Skeletal muscle tissue (tissue), 4 donors: ENCODE measurements around the gene LHFPL6. TPM values are rescaled to one million over a fixed set of nuclear protein-coding genes. Genes with fewer than 3 reads are reported as not detected.

ENCODE experiments used
- H3K27ac ChIP-seq: one replicate; pipeline ENCODE4 v1.7.0; 2013; ENCODE audit warnings: mild to moderate bottlenecking, low read depth, low read length, inconsistent platforms
- H3K27me3 ChIP-seq, 3 donors: one replicate each; pipeline ENCODE4 v1.7.0; 2013; ENCODE audit warnings: low read length in 3 of 3; ENCODE audit not compliant: control insufficient read depth in 3 of 3, insufficient read depth in 3 of 3
- H3K36me3 ChIP-seq, 3 donors: one replicate each; pipeline ENCODE4 v1.7.0; 2013; ENCODE audit warnings: low read length in 3 of 3; ENCODE audit not compliant: control insufficient read depth in 3 of 3, insufficient read depth in 3 of 3
- H3K4me1 ChIP-seq, 3 donors: one replicate each; pipeline ENCODE4 v1.7.0; 2013; ENCODE audit warnings: low read length in 3 of 3, mild to moderate bottlenecking in 3 of 3; ENCODE audit not compliant: control insufficient read depth in 3 of 3, insufficient read depth in 3 of 3
- H3K4me3 ChIP-seq, 3 donors: one replicate each; pipeline ENCODE4 v1.7.0; 2013; ENCODE audit warnings: low read length in 3 of 3
- H3K9ac ChIP-seq, 3 donors: one replicate each; pipeline ENCODE4 v1.7.0; 2013; ENCODE audit warnings: low read length in 3 of 3, mild to moderate bottlenecking in 3 of 3, moderate library complexity in 2 of 3, low read depth in 1 of 3
- H3K9me3 ChIP-seq, 3 donors: one replicate each; pipeline ENCODE4 v1.7.0; 2013; ENCODE audit warnings: low read length in 3 of 3; ENCODE audit not compliant: control insufficient read depth in 3 of 3
- total RNA-seq: library from RNA; depleted of rRNA; stranded (reverse); fragments of >200 nt; gene quantifications from one replicate; pipeline ENCODE4 v1.2.3, GENCODE V29; 2014
- donor health status: Osteomylitis.

LHFPL6 gene
- total RNA-seq, 1 donor from 2014 or later = 32.4 TPM

GRCh38 chr13:39461685-39462266, 141.2 kb downstream of the LHFPL6 start:
- Histone ChIP-seq H3K9ac (no peak overlapping the region), H3K9me3 (no peaks in the 10 kb centered on the region), H3K4me1 (no peaks in the 10 kb centered on the region), H3K27me3 (no peaks in the 10 kb centered on the region), H3K4me3 (no peak overlapping the region), H3K36me3 (no peaks in the 10 kb centered on the region), H3K27ac (no peak overlapping the region)

GRCh38 chr13:39457274-39457673, 145.7 kb downstream of the LHFPL6 start:
- Histone ChIP-seq H3K9ac (no peak overlapping the region), H3K4me3 (no peak overlapping the region), H3K36me3 (no peaks in the 10 kb centered on the region), H3K27me3 (no peaks in the 10 kb centered on the region), H3K9me3 (no peaks in the 10 kb centered on the region), H3K4me1 (peaks cover 4 to 15% (median 8%) of the 10 kb centered on the region in 3 donors), H3K27ac (no peak overlapping the region)

GRCh38 chr13:39455521-39456175, 147.3 kb downstream of the LHFPL6 start:
- no peak overlapping the region for H3K4me3 ChIP-seq
- H3K4me1 ChIP-seq = peaks cover 5 to 24% (median 18%) of the 10 kb centered on the region in 3 donors
- H3K9me3 ChIP-seq = no peaks in the 10 kb centered on the region
- no peak overlapping the region for H3K9ac ChIP-seq
- H3K27ac ChIP-seq = no peak overlapping the region
- H3K36me3 ChIP-seq = no peaks in the 10 kb centered on the region
- H3K27me3 ChIP-seq = no peaks in the 10 kb centered on the region

- no peak overlapping the region for H3K9ac ChIP-seq
- H3K4me1 ChIP-seq = peaks cover 21 to 29% (median 29%) of the 10 kb centered on the region in 3 donors
- no peaks in the 10 kb centered on the region for H3K9me3 ChIP-seq
- H3K27me3 ChIP-seq = no peaks in the 10 kb centered on the region
- H3K36me3 ChIP-seq = no peaks in the 10 kb centered on the region
- peak overlapping the region; percentile 50 for H3K27ac ChIP-seq
- no peak overlapping the region for H3K4me3 ChIP-seq
Measured at GRCh38 chr13:39452834-39453233, 150.2 kb downstream of the LHFPL6 start.

GRCh38 chr13:39452417-39452816, 150.6 kb downstream of the LHFPL6 start:
- Histone ChIP-seq H3K27ac (peak overlapping the region; percentile 50), H3K9ac (no peak overlapping the region), H3K4me3 (no peak overlapping the region), H3K27me3 (no peaks in the 10 kb centered on the region), H3K9me3 (no peaks in the 10 kb centered on the region), H3K4me1 (peaks cover 21 to 29% (median 29%) of the 10 kb centered on the region in 3 donors), H3K36me3 (no peaks in the 10 kb centered on the region)

- Histone ChIP-seq H3K27me3 (no peaks in the 10 kb centered on the region), H3K9ac (no peak overlapping the region), H3K4me1 (peaks cover 21 to 29% (median 29%) of the 10 kb centered on the region in 3 donors), H3K9me3 (no peaks in the 10 kb centered on the region), H3K36me3 (no peaks in the 10 kb centered on the region), H3K4me3 (no peak overlapping the region), H3K27ac (peak overlapping the region; percentile 50)
Measured at GRCh38 chr13:39451860-39452301, 151.1 kb downstream of the LHFPL6 start.

GRCh38 chr13:39451301-39451700, 151.7 kb downstream of the LHFPL6 start:
- Histone ChIP-seq H3K9ac (no peak overlapping the region), H3K4me3 (no peak overlapping the region), H3K9me3 (no peaks in the 10 kb centered on the region), H3K27me3 (no peaks in the 10 kb centered on the region), H3K36me3 (no peaks in the 10 kb centered on the region), H3K27ac (peak overlapping the region; percentile 50), H3K4me1 (peaks cover 21 to 29% (median 29%) of the 10 kb centered on the region in 3 donors)

GRCh38 chr13:39450176-39450575, 152.8 kb downstream of the LHFPL6 start:
- no peaks in the 10 kb centered on the region for H3K9me3 ChIP-seq
- H3K27ac ChIP-seq = no peak overlapping the region
- peaks cover 21 to 29% (median 29%) of the 10 kb centered on the region in 3 donors for H3K4me1 ChIP-seq
- H3K36me3 ChIP-seq = no peaks in the 10 kb centered on the region
- no peak overlapping the region for H3K9ac ChIP-seq
- H3K4me3 ChIP-seq = no peak overlapping the region
- H3K27me3 ChIP-seq = no peaks in the 10 kb centered on the region

- Histone ChIP-seq H3K9ac (no peak overlapping the region), H3K27ac (no peak overlapping the region), H3K4me3 (no peak overlapping the region), H3K36me3 (no peaks in the 10 kb centered on the region), H3K4me1 (peaks cover 21 to 29% (median 29%) of the 10 kb centered on the region in 3 donors), H3K27me3 (no peaks in the 10 kb centered on the region), H3K9me3 (no peaks in the 10 kb centered on the region)
Measured at GRCh38 chr13:39448834-39449233, 154.2 kb downstream of the LHFPL6 start.

- Histone ChIP-seq H3K9me3 (no peaks in the 10 kb centered on the region), H3K27ac (no peak overlapping the region), H3K4me1 (peaks cover 10 to 17% (median 16%) of the 10 kb centered on the region in 3 donors), H3K36me3 (no peaks in the 10 kb centered on the region), H3K9ac (no peak overlapping the region), H3K4me3 (no peak overlapping the region), H3K27me3 (no peaks in the 10 kb centered on the region)
Measured at GRCh38 chr13:39446865-39447264, 156.1 kb downstream of the LHFPL6 start.
